ENCODE results near the gene KRT40.
"Not testable (repeated sequence)": the region's sequence is repeated elsewhere in the genome, so short reads cannot be mapped to it uniquely, and the experiment has no call there.

The KRT40 gene

DNA sequence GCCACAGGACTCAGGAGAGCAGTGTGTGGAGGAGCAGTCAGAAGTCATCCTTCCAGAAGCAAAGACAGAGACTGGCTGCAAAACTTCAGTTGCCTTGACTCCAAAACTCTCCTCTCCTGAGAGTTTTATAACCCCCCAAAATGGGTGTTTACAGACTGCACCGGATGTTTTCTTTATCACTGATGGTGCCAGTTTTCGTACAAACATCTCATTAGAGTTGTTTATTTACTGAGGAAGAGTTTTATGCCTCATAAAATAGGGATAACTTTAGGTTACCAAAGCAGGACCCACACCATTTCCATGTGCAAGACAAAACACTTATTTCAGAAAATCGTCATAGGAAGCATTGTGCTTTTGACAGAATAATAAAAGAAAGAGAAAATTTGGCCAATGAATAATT, at the start of gene KRT40:
Gene KRT40 (minus strand): TSS at position 101 of the 400 bp plus-strand sequence. CDS start 53 bp downstream, at position 48.
- DNase-seq, result no peak

DNA sequence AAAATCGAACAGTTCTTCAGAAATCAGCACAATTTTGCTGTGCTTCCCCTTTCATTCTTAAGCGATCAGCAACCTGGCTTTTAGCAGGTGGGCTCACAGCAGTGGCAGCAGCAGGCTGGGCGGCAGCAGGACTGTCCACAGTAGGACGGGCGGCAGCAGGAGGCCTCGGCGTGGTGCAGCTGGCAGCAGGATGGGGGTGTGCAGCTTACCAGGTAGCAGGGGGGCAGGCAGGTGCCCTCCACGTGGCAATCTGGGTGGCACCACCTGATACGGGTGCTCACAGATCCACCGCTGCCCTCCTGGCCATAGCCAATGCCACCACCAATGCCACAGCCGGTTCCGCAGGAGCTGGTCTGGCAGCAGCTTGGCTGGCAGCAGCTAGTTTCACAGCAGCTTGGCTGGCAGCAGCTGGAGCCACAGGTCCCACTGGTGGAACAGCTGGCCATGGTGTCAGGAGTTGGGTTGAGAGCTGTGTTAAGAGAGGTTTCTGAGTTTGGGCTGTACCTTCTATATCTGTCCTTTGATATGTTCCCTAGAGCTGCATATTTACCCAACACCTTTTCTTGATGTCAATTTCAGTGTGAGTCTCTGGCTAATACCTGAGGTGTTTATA, 45.6 kb upstream of the KRT40 start, which contains the start of gene KRTAP1-4:
Gene KRTAP1-4 (minus strand): TSS at position 563 of the 613 bp plus-strand sequence. CDS start 117 bp downstream, at position 446.
- no peak for DNase-seq

DNA sequence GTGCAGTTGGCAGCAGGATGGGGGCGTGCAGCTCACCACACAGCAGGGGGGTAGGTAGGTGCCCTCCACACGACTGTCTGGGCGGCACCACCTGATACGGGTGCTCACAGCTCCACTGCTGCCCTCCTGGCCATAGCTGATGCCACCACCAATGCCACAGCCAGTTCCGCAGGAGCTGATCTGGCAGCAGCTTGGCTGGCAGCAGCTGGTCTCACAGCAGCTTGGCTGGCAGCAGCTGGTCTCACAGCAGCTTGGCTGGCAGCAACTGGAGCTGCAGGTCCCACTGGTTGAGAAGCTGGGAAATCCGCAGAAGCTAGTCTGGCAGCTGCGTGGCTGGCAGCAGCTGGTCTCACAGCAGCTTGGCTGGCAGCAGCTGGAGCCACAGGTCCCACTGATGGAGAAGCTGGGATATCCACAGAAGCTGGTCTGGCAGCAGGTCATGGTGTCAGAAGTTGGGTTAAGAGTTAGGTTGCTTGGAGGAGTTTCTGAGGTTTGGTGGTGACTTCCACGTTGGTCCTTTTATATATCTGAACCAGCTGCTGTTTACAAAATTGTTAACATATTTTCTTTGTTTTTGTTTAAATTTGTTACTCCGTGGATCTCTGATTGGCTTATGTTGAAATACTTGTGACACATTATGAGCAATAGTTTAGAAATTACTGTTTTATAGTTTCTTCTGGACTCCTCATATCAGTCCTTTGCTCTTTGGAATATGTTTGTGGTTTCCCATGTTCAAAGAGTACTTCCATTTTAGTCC, 42.8 kb upstream of the KRT40 start, which contains the start of gene KRTAP1-5:
Gene KRTAP1-5 (minus strand): TSS at position 494 of the 757 bp plus-strand sequence. CDS start 53 bp downstream, at position 441.
- DNase-seq, result no peak

DNA sequence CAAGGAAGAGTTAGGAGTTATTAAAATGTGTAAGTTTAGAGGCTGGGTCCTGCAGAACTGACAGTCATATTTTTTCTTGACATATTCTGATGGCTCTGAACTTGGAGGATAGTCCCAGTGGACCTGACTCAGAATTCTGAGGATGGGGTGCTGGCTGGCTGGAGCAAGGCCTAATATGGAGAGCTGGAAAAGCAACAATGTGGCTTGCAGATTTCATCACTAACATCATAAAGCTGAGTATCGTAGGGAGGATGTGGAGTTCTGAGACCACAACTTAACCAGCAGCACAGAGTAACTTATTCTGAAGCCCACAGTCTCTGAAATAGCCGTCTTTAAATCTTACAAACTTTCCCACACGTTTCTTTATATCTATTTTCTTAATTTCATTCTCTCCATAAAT, 40.6 kb upstream of the KRT40 start:
- no peak for DNase-seq

DNA sequence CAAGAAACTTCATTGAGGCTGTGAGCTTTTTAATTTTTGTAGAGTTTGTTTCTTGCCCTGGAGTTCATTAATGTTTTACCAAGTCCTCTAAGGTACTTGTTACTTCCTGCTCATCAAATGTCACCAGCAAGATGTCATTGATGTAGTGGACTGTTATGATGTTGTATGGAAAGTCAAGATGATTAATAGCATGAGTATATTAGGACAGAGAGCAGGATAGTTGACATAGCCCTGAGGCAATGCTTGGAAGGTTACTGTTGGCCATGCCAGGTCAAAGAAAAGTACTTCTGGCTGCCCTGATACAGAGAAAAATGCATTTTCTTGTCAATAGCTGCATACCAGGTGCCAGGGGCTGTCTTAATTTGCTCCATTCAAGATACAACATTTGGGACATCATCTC, 36.2 kb upstream of the KRT40 start:
- no peak for DNase-seq

DNA sequence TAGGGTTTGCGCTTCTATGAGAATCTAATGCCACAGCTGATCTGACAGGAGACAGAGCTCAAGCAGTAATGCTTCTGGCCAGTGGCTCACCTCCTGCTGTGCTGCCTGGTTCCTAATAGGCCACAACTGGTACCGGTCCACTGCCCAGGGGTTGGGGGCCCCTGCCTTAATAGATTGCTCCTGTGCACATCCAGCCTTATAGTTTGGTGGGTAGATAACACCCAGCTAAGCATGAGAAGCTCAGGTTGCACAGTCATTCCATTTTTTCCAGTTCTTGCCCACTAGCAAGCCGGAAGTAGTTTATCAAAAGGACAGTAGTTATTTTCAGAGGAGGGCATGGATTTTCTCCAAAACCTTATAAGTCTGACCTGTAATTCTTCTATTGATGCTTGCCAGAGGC, 35.3 kb upstream of the KRT40 start:
- DNase-seq, result no peak

DNA sequence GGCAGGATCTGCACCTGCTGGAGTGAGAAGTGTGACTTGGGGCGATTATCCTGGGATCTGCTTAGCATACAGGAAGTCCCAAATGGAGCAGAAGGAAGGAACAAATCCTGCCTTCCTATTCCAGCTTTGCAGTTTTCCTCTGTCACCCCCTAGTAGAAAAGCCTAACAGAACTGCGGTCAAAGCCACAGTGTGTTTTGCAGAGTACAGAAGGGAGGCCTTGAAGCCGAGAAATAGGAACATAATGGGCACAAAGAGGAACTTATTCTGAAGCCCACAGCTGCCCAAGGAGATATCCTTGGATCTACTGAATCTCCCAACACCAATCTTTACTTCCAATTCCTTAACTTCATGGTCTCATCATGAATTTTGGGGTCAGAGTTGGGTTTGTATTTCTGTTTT, 34.4 kb upstream of the KRT40 start:
- no peak for DNase-seq

DNA sequence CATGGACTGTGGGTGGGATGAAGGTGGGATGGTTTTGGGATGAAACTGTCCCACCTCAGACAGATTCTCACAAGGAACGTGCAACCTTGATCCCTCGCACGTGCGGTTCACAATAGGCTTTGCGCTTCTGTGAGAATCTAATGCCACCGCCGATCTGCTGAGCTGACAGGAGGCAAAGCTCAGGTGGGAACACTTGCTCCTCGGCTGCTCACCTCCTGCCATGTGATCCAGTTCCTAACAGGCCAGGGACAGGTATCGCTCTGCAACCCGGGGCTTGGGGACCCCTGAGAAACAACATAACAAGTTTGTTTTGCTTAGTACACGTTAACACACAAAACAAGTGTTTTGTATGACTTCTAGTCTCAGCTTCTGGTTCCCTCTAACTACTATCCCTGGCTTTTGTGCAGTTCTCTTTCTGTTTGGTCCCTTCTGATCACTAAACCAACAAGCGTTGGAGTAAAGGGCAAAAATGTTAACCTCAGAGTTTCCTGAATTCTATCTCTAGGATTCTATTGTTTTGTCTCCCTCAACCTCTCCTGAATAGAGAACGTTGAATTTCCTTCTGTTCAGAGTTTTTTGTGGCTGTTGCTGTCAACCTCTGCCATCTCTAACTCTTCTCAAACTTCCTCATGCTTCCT, 32.6 kb upstream of the KRT40 start:
- DNase-seq, result no peak

DNA sequence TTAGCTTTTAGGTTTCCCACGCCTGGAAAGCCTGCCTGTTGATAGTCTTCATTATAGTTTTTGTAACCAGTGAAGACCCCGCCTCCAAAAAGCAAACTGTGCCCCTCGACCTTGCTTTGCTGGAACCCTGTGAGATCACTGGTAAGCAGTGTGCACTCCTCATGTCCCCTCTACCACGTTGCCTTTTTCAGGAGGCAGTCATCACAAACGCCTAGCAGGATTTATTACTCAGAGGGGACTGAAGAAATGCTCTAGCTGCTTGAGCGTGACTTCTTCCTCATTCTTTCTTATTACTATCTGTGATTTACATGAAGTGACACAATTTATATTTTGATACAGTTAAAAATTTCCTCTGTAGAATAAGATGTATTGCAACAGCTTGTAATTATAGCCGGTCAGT, 31.3 kb upstream of the KRT40 start:
- no peak for DNase-seq

DNA sequence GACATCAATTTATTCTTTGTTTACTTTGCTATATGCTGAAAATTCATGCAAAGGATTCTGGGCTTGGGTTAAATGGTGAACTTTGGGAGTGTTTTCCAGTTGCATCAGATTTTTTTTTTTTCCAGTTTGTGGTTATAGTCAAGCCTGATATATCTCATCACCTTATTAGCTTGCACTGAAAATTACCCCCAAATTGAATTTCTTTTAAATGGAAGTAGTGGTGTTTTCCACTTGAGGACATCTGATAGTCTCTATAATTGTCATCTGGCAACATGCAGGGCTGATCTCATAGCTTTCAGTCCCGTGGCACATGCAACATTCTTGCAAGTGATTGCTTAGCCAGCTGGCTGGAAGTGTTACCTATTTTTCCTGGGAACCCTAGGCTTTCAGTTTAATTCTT, 29.5 kb upstream of the KRT40 start:
- DNase-seq, result no peak

DNA sequence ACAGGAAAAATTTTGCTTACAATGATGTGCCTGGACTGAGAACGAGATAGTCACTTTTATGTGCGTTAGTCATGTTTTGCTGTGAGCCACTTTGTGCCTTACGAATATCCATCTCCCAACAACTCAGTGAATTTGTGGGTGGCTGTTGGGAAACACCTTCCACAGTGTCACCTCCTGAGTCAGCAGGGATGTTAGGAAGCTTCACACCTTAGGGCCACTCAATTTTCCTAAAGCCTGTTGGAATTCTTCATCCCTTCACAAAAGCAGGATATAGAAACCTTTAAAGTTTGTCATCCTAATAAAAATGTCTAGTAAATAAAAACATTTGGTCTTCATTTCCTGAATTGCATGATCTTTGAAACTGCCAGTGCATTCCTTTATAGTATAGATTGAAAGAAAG, 29.1 kb upstream of the KRT40 start:
- no peak for DNase-seq

DNA sequence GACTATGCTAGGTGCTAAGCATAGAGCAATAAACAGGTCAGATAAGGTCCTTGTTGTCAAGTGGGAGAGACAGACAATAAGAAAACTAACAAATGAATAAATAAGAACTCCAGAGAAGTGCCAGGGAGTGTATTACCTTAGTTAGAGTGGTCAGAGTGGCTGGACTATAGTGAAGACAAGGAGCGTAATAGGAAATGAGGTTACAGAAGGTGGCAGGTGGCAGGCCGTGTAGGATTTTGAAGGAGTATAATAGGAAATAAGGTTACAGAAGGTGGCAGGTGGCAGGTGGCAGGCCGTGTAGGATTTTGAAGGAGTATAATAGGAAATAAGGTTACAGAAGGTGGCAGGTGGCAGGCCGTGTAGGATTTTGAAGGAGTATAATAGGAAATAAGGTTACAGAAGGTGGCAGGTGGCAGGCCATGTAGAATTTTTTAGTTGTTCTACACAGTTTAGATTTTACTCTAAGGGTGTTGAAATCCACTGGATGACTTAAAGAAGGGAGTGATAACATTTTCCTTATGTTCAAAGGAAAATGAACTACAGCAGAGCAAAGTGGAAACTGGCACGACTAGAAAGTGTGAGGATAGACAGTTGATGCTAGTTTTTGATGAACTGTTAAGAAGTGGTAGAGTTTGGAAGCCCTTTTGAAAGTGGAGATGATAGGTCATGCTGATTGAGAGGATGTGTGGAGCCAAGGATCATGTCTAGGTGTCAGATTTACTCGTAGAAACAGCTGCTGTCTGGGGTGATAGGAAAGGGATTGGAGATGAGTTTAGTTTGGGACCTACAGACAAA, 28.4 kb upstream of the KRT40 start:
- DNase-seq, result no peak

DNA sequence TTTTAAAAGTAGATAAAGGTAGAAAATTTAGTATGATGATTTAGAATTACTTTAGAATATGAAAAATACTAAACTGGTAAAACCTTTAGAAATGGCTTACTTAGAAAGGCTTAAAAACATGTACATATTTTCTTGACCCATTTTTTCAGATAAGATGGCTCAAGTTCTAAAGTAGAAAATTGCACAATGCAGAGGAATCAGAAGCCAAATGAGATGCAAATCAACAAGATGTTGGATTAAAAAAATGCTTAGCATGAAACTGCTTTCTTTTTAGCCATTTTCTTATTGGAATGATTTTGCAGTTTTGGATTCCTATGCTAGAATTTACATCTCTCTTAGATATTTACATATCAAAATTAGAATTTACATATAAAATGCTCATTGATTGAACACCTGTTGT, 26.3 kb upstream of the KRT40 start:
- DNase-seq, result no peak

DNA sequence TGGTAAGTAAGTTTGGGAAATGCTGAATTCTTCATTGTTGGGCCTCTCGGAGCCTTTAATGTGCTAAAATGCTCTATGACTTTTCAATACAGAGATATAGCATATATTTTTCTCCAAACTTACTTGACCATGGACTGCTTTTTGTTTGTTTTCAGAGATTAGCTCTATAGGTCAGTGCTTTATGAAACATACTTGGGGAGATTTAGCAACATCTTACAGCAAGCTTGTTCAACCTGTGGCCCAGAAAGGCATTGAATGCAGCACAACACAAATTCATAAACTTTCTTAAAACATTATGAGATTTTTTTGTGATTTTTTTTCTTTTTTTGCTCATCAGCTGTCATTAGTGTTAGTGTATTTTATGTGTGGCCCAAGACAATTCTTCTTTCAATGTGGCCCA, 25.8 kb upstream of the KRT40 start:
- no peak for DNase-seq

DNA sequence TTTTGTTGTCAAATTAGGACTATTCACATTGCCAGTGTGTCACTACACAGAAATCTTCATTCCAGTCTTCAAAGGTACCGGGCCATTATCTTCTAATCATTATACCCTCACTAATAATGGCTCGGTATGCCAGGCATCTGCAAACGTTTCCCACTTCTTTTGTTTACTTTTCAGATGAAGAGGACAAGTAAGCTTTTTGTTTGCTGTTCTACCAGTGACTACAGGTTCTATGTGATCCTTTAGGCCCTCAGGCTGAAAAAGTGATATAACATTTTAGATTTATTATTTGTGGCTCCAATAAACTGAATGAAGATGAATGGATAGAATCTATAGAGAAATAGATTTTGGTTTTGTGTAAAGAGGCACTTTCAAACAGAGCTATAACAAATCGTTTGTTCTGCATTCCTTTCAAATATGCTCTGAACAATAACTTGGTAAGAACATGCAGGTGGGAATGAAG, 25.2 kb upstream of the KRT40 start:
- DNase-seq, result no peak

DNA sequence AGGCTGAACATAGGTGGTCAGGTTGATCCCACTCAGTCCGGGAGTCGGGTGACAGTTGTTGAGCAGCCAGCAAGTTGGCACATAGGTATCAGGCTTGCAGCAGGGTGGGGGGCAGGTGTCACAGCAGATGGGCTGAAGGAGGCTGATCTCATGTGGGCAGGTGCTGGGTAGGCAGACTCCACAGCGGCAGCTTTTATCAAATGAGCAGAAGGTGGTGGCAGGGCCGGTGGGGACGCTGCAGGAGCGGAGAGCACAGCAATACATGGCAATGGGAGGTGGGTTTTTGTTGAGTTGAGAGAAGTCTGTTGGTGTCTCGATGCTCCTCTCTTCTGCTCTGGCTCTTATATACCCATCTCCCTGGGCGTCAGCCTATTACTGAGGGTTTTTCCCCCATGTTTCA, 24.7 kb upstream of the KRT40 start, which contains the start of gene KRTAP3-1:
Gene KRTAP3-1 (minus strand): TSS at position 318 of the 400 bp plus-strand sequence. CDS start 54 bp downstream, at position 264.
- DNase-seq, result no peak

DNA sequence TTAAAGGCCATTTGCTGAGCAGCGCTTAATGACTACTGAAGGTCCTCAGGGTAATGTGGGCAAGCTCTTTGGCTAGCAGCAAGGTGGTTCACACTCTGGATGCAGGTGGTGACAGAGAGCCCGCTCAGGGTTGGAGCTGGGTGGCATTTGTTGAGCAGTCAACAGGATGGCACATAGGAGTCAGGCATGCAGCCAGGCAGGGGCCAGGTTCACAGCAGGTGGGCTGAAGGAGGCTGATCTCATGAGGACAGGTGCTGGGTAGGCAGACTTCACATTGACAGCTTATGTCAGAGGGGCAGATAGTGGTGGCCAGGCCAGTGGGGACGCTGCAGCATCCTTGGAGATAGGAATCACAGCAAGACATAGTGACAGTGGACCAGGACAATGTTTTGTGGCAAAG, 20.3 kb upstream of the KRT40 start:
- DNase-seq, result no peak

DNA sequence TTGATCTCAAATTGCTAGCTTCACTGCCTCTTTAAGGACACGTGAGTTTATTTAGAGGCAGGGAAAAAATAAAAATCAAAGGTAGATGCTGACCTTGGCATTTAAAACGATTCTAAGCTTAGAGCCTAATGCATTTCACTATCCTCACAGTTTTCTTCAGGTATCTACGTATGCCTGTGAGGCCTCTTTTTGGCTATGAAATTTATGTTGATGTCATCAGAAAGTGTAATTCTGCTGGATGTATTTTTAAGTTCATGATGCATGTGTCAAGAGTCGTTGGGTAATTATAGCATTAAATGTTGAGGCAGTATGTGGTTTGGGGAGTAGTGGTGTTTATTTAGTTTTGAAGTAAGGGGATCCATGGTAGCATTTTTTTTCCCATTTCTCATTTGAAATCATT, 19.8 kb upstream of the KRT40 start:
- DNase-seq, result no peak

DNA sequence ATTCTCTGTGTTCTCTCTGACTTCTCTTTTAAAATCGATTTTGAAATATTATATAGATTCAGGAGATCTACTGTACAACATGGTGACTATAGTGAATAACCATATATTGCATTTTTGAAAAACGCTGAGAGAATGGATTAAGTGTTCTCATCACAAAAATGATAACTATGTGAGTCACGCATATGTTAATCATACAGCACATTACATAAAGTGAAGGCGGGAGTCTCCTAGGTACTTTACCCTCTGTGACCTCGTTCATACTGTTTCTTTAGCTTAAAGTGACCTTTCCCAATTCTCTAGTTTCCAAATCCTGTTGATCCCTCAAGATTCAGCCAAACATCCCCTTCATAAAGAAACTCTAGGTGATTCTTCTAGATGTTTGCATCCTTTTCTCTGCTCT, 18.7 kb upstream of the KRT40 start:
- DNase-seq, result no peak

DNA sequence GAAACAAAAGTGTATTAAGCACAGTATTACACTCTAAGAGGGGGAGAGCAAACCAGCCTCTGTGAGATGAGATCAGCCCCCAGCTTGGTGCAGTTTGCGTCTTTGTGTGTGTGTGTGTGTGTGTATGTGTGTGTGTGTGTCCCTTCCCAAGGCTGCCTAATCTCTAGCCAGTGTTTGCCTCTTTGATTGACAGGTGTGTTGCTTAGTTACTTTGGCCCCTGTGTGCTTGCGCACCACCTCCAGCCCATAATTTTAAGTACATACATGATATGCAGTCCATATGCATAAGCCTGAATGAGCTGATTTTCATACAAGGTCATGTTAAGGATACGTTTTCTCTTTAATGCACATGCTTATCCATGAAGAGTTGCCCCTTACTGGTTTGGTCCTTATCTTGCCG, 17.7 kb upstream of the KRT40 start:
- DNase-seq, result no peak

DNA sequence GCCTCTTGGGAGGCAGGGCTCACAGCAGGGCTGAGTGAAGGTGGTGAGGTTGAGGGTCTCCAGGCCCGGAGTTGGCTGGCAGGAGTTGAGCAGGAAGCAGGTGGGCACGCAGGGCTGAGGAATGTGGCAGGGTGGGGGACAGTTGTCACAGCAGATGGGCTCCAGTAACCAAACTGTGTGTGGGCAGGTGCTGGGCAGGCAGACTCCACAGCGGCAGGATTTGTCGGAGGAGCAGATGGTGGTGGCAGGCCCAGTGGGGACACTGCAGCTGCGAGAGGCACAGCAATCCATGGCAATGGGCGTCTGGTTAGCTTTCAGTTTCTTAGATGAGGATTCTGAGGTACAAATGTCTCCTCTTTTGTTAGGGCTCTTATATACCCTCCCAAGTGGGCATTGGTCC, 15.4 kb upstream of the KRT40 start, which contains the start of gene KRTAP3-2:
Gene KRTAP3-2 (minus strand): TSS at position 344 of the 400 bp plus-strand sequence. CDS start 53 bp downstream, at position 291.
- not testable (repeated sequence) for DNase-seq

DNA sequence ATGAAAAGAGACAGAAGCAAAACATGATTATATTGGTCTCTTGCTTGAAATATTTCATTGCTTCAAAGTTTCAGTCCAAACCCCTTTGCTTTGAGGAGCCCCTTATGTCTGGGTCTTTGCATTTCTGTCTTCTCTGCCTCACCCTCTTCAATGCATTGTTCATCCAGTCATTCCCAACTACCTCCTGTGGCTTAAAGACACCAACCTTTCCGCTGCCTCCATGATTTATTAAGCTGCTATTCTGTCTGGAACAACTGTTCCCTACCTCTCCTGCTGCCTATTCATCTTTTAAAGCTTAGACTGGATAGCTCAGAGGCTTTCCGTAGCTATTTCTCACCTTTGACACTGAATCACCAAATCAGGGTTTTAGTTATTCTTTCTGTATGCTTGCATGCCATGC, 13.2 kb upstream of the KRT40 start:
- no peak for DNase-seq

DNA sequence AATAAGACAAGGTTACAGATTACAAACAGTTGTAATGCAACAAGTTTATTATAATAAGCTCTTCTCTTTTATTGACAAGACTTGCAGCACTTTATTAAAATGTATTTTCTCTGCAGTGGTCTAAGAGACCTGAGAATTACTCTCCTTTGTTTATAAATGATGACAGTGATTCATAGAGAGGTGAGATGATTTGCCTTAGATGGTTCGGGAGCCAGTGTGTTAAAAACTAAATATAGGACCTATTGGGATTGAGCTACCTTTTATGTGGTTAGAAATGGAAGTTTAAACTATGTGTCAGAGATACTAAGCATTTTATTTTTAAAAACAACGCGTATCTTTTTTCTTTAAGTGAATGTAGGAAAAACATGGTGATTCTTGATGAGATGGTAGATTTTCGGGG, 12.7 kb upstream of the KRT40 start:
- no peak for DNase-seq
